PC-9 (cell line): ENCODE results near the gene HHATL. TPM values are rescaled to one million over a fixed set of nuclear protein-coding genes. Genes with fewer than 3 reads are reported as not detected.

Experiments used
- BruUV-seq: library from RNA; stranded (reverse); fragments of 400-500 nt; replicated peaks from 2 replicates; lab custom pipeline; 2021; lab: Mats Ljungman, UMichigan
- CTCF ChIA-PET: fragments of 300-600 bp; sonication (Branson Sonifier 250); formaldehyde crosslinking; loops from one replicate; lab custom pipeline; 2022; ENCODE audit warnings: antibody characterized with exemption; lab: Charles Lee
- POLR2A ChIA-PET: fragments of 300-600 bp; sonication (Branson Sonifier 250); formaldehyde crosslinking; loops from one replicate; lab custom pipeline; 2022; ENCODE audit warnings: antibody characterized with exemption; ENCODE audit not compliant: unreplicated experiment; lab: Charles Lee
- DNase-seq, 2 experiments: peaks; one replicate each; pipeline versions ENCODE4 v3.0.0 to v3.0.0-alpha.2; 2015 to 2022; ENCODE audit warnings: mixed read lengths in 1 of 2
- H2AFZ ChIP-seq: fragments of 200-600 bp; sonication (generic); 2 replicates; pipeline ENCODE4 v1.8.1; 2017; ENCODE audit warnings: antibody characterized with exemption
- H3F3A ChIP-seq: fragments of 200-600 bp; sonication (generic); 2 replicates; pipeline ENCODE4 v1.8.1; 2017; ENCODE audit warnings: antibody characterized with exemption, mild to moderate bottlenecking, low read depth; ENCODE audit not compliant: insufficient read depth
- H3K27ac ChIP-seq: fragments of 200-600 bp; sonication (generic); 2 replicates; pipeline ENCODE4 v1.6.1; 2016; ENCODE audit warnings: mixed run types
- H3K27me3 ChIP-seq: fragments of 200-600 bp; sonication (generic); 2 replicates; pipeline ENCODE4 v1.6.1; 2016; ENCODE audit warnings: low read depth, mixed run types; ENCODE audit not compliant: insufficient read depth
- H3K36me3 ChIP-seq: fragments of 200-600 bp; sonication (generic); 2 replicates; pipeline ENCODE4 v1.6.1; 2016; ENCODE audit warnings: low read depth, mixed run types
- H3K4me1 ChIP-seq: fragments of 200-600 bp; sonication (generic); replicated peaks from 2 replicates; pipeline ENCODE4 v1.6.1; 2016; ENCODE audit warnings: mixed run types; ENCODE audit not compliant: insufficient read depth
- H3K4me2 ChIP-seq: fragments of 200-600 bp; sonication (generic); 2 replicates; pipeline ENCODE4 v1.6.1; 2017; ENCODE audit warnings: mixed run types
- H3K4me3 ChIP-seq: fragments of 200-600 bp; sonication (generic); 2 replicates; pipeline ENCODE4 v1.6.1; 2016; ENCODE audit warnings: mixed run types
- H3K79me2 ChIP-seq: fragments of 200-600 bp; sonication (generic); 2 replicates; pipeline ENCODE4 v1.6.1; 2017; ENCODE audit warnings: low read depth, mixed run types
- H3K9me2 ChIP-seq: fragments of 200-600 bp; sonication (generic); 2 replicates; pipeline ENCODE4 v1.8.1; 2017; ENCODE audit warnings: mild to moderate bottlenecking; ENCODE audit not compliant: insufficient read depth
- H3K9me3 ChIP-seq: fragments of 200-600 bp; sonication (generic); 2 replicates; pipeline ENCODE4 v1.8.1; 2016; ENCODE audit warnings: low read depth; ENCODE audit not compliant: insufficient read depth
- H4K20me1 ChIP-seq: fragments of 200-600 bp; sonication (generic); 2 replicates; pipeline ENCODE4 v1.8.1; 2017; ENCODE audit not compliant: insufficient read depth
- CTCF ChIP-seq: fragments of 200-600 bp; sonication (generic); conservative IDR thresholded peaks from 2 replicates; pipeline ENCODE4 v1.6.1; 2017; ENCODE audit warnings: mixed run types, antibody characterized with exemption, mild to moderate bottlenecking, moderate library complexity
- EZH2 ChIP-seq: fragments of 200-600 bp; sonication (generic); IDR thresholded peaks from 2 replicates; pipeline ENCODE4 v1.8.0; 2017; ENCODE audit warnings: antibody characterized with exemption, low read depth
- intact Hi-C: fragments of 100-400 bp; cut with micrococcal nuclease; formaldehyde crosslinking; loops from one replicate; pipeline ENCODE4 v1.10.0; 2022; ENCODE audit not compliant: unreplicated experiment
- total RNA-seq: library from RNA; stranded (reverse); gene quantifications from 2 replicates; pipeline ENCODE4 v1.2.3, GENCODE V29; 2021

Gene HHATL
- total RNA-seq, 1 experiment from 2014 or later: not detected

- no peak for TF ChIP-seq EZH2
- TF ChIP-seq CTCF: no peak
- Histone ChIP-seq H2AFZ (no peak overlapping the region), H3K79me2 (no peaks in the 10 kb centered on the region), H3K4me1 (no peaks in the 10 kb centered on the region), H3K9me3 (no peaks in the 10 kb centered on the region), H3K36me3 (no peaks in the 10 kb centered on the region), H3K4me3 (no peak overlapping the region), H3K27me3 (no peaks in the 10 kb centered on the region), H3K9me2 (no peaks in the 10 kb centered on the region), H4K20me1 (no peaks in the 10 kb centered on the region), H3K4me2 (no peak overlapping the region), H3F3A (no peaks in the 10 kb centered on the region), H3K27ac (no peak overlapping the region)
- BruUV-seq: no TSS peak
- ChIA-PET CTCF (no interaction called here), POLR2A (interaction anchor here (0.6 kb wide), 1 partner anchor 602 kb away, joined by 3 read pairs; no protein-coding TSS in a partner anchor)
- intact Hi-C loops: no loop called here
- DNase-seq: peak in 1 of 2 experiments; percentile 45
These were observed 17.5 kb upstream of the HHATL start for GRCh38 chr3:42720126-42720525.

- no peaks in the 10 kb centered on the region for H3K9me3 ChIP-seq
- intact Hi-C loops: no loop called here
- H3K4me1 ChIP-seq: no peaks in the 10 kb centered on the region
- no peak overlapping the region for H3K27ac ChIP-seq
- no peak overlapping the region for H2AFZ ChIP-seq
- no peaks in the 10 kb centered on the region for H3K9me2 ChIP-seq
- POLR2A ChIA-PET: no interaction called here
- TF ChIP-seq EZH2: no peak
- TF ChIP-seq CTCF: no peak
- no peaks in the 10 kb centered on the region for H4K20me1 ChIP-seq
- BruUV-seq: no TSS peak
- no peaks in the 10 kb centered on the region for H3K36me3 ChIP-seq
- CTCF ChIA-PET: no interaction called here
- no peaks in the 10 kb centered on the region for H3K27me3 ChIP-seq
- no peak overlapping the region for H3K4me2 ChIP-seq
- no peaks in the 10 kb centered on the region for H3F3A ChIP-seq
- H3K79me2 ChIP-seq: no peaks in the 10 kb centered on the region
- no peak for DNase-seq
- H3K4me3 ChIP-seq: no peak overlapping the region
These were observed 16.4 kb upstream of the HHATL start for GRCh38 chr3:42719002-42719401.

GRCh38 chr3:42718338-42718737, 15.7 kb upstream of the HHATL start:
- POLR2A ChIA-PET: no interaction called here
- H3K9me3 ChIP-seq: no peaks in the 10 kb centered on the region
- BruUV-seq: no TSS peak

More at GRCh38 chr3:42718338-42718737, 15.7 kb upstream of the HHATL start:
- Histone ChIP-seq H3K4me3 (no peak overlapping the region), H3K9me2 (no peaks in the 10 kb centered on the region), H2AFZ (no peak overlapping the region), H3K4me2 (no peak overlapping the region), H3K79me2 (no peaks in the 10 kb centered on the region), H4K20me1 (no peaks in the 10 kb centered on the region), H3K27me3 (no peaks in the 10 kb centered on the region), H3K4me1 (no peaks in the 10 kb centered on the region), H3K36me3 (no peaks in the 10 kb centered on the region), H3F3A (no peaks in the 10 kb centered on the region), H3K27ac (no peak overlapping the region)
- no peak for TF ChIP-seq CTCF
- DNase-seq: no peak
- intact Hi-C loops: no loop called here
- CTCF ChIA-PET: no interaction called here
